Stimulated activated CD8-positive, alpha-beta memory T cell treated with anti-CD3 and anti-CD28 coated beads, Interleukin-12 subunit alpha, Interleukin-12 subunit beta, amount 100 ng/mL, for 4 hours (primary cell): Measurements from ENCODE around the gene S100A13.
"Not testable (repeated sequence)": the region's sequence is repeated elsewhere in the genome, so short reads cannot be mapped to it uniquely, and the experiment has no call there.

Source experiments
- DNase-seq: peaks from one replicate; pipeline ENCODE4 v3.0.0-alpha.2; 2020; ENCODE audit warnings: low read depth

The S100A13 gene

DNA sequence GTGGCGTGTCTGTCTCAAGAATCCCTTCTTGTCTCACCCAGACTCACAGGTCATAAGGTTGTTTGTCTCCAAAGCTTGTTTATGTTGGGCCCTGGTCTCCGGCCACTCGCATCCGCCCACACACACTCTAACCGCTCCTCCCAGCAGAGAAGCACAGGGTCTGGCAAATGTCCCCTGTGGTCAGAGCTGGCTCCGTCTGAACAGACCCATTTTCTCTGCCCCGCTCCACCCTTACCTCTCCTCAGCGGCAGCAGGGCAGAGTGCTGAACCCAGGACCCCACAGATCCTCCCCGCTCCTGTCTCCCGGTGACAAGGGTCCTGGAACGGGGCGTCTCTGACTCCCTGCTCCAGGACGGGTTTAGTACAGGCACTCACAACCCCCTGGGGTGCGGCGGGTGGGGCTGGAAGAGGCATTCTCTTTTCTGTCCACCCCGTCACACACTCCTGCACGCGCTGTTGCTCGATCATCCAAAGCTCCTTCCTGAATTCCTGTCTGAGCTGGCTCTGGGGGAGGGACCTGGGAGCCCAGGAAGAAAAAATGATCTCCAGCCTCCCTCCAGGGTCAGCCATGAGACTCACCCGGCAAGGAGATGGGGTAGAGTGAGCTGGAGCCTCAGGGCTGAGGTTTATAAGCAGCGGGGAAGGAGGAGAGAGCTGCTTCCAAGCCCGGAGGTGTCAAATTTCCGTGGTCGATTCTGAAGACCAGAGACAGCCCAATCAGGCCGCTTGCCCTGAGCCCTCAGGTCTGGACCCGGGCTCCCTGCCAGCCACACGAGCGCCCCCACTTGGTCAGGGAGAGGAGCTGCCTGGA lies at the start of gene S100A13:
TSS of gene S100A13 (minus strand) at position 602 of the 811 bp plus-strand sequence. CDS start 1,033 bp downstream, outside the sequence.
- DNase-seq: no peak

DNA sequence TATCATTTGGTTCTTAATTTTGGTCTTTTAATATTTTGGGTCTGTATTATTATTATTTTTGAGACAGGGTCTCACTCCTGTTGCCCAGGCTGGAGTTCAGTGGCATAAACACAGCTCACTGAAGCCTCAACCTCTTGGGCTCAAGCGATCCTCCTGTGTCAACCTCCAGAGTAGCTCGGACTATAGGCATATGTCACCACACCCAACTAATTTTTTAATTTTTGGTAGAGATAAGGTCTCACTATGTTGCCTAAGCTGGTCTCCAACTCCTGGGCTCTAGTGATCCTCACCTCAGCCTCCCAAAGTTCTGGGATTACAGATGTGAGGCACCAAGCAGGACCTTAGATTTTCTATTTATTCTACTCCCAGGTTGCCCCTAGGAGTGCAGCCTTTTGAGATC lies 46.2 kb upstream of the S100A13 start:
- no peak for DNase-seq

DNA sequence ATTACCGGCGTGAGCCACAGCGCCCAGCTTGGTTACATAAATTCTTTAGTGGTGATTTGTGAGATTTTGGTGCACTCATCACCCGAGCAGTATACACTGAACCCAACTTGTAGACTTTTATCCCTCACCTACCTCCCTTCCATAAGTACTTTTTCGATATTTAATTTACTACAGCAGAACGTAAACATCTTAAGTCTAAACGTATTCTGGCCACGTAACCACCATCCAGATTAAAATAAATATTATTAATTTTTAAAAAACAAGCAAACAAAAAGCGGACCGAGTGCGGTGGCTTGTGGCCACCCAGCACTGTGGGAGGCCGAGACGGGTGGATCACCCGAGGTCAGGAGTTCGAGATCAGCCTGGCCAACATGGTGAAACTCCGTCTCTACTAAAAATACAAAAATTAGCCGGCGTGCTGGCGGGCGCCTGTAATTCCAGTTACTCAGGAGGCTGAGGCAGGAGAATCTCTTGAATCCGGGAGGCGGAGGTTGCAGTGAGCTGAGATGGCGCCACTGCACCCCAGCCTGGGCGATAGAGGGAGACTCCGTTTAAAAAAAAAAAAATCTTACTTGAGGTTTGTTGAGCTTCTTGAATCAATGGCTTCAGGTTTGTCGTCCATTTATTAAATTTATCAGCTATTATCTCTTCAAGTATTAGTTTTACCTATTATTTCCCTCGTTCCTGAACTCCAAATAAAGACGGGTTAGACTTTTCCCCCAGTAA lies 44.5 kb upstream of the S100A13 start:
- peak; percentile 21 for DNase-seq

DNA sequence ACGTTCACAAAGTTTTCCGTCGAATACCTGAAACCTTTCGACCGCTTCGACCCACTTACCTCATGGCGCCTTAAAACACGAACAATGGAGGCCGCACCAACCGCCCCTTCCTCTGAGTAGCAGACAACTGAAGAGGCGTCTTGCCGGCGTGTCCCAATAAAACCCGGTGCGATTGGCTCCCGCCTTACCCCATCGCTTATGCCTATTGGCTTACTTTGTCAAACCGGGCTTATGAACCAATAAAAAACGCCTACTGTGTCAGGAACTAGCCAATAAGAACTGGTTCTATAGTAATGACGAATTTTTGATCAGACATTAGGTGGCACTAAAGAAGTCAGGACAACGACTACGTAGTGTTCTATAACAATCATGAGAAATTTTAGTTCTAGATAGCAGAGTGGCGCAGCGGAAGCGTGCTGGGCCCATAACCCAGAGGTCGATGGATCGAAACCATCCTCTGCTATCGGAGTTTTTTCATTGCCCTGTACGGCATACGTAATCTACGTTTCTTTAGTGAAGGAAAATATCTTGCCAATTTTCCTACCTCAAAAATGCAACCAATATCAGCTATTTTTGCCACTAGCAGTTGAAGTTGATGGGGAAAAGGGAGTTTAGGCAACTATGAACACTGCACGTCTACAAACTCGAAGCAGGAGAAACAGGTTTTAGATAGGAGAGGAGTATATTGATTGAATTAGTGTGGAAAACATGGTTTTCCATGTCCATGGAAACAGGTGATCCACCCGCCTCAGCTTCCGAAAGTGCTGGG lies 43.7 kb upstream of the S100A13 start, which contains the start of gene ILF2:
TSS of gene ILF2 (minus strand) at position 135 of the 769 bp plus-strand sequence. CDS start at position 64, 71 bp downstream.
- peak; percentile 91 for DNase-seq

DNA sequence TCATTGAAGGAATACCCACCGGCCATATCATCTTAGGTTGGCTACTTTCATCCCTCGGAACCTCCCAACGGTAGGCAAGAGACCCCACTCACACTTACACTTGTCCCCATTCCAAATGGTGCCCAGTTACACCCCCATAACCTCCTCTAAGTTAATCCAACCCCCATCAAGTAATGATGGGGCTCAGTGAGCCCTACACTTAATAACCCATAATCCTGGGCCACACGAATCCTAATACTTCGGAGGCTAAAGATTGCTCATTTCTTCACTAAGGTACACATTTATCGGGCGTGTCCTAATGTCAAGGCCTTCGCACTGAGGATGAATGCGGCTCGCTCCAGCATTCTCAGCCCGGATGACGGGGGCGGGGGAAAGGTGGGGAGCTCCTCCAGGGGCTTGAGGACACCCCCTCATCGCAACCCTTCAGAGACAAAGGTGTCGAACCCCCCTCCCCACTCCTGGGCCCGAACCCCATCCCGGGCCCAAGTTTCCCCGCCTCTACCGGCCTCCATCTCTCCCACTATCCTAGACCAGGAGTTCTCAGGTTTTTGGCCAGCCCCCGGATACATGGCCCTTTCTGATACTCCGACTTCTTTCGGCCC lies 43.1 kb upstream of the S100A13 start:
- no peak for DNase-seq

DNA sequence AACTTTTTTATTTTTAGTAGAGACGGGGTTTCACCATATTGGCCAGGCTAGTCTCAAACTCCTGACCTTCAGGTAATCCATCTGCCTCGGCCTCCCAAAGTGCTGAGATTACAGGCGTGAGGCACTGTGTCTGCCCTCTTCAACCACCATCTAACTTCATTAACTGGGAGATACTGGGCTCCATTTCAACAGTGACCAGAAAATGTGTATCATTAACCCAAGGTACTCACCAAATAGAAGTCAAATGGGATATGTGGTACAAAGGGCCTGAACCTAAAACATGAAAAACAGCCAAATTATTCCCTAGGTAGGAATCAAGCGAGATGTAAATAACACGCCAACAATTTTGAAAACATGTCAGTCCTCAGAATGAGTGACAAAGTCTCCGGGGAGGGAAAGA lies 42.3 kb upstream of the S100A13 start:
- no peak for DNase-seq

DNA sequence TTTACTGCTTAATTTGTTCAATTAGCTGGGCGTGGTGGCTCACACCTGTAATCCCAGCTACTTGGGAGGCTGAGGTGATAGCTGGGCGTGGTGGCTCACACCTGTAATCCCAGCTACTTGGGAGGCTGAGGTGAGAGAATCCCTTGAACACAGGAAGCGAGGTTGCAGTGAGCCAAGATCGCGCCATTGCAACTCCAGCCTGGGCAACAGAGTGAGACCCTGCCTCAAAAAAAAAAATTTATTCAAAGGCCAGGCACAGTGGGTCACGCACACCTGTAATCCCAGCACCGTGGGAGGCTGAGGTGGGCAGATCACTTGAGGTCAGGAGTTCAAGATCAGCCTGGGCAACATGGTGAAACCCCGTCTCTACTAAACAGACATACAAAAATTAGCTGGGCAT lies 41.4 kb upstream of the S100A13 start:
- not testable (repeated sequence) for DNase-seq

DNA sequence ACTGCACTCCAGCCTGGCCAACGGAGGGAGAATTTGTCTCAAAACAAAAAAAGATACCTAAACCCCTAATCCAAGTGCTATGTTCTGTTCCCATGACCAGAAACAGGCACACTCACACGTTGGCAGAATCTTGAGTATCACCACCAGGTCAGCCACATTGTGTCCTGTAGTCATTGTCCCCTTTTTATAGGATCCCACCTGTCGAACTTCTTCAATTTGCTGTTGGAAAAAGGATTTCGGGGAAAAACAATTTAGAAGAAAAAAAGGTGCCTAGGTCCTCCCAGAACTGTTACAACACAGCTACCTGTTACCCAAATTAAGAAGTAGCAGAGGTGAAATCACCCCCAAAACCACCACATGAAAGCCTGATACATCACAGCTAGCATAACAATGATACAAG lies 40.1 kb upstream of the S100A13 start:
- no peak for DNase-seq

DNA sequence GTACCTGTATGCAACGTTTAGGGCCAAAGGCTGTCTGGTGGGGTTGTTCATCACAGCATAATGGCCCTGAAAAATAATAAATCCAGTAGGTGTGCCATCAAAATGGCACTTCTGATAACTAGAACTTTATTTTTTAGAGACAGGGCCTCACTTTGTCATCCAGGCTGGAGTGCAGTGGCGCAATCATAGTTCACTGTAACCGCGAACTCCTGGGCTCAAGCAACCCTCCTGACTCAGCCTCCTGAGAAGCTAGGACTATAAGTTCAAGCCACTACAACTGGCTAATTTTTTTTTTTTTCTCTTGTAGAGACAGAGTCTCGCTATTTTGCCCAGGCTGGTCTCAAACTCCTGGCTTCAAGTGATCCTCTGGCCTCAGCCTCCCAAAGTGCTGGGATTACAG lies 35.9 kb upstream of the S100A13 start:
- no peak for DNase-seq

DNA sequence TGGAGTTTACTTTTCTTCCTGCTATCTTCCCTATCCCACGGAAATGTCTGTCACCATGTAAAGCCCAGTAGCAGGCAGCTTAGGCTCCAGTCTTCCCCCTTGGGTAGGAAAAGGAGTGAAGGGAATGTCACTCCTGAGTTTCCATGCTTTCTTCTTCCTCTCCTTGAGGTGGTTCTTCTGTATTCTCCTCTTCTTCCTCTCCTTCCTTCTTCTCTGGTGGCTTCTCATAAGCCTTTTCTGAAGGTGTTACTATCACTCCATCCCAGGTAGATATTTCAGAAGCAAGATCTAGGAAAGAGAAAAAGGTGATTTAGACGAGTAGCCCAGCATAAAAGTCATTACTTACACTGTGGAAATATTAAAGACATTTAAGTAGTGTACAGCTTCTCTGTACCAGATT lies 35.0 kb upstream of the S100A13 start:
- DNase-seq: no peak

DNA sequence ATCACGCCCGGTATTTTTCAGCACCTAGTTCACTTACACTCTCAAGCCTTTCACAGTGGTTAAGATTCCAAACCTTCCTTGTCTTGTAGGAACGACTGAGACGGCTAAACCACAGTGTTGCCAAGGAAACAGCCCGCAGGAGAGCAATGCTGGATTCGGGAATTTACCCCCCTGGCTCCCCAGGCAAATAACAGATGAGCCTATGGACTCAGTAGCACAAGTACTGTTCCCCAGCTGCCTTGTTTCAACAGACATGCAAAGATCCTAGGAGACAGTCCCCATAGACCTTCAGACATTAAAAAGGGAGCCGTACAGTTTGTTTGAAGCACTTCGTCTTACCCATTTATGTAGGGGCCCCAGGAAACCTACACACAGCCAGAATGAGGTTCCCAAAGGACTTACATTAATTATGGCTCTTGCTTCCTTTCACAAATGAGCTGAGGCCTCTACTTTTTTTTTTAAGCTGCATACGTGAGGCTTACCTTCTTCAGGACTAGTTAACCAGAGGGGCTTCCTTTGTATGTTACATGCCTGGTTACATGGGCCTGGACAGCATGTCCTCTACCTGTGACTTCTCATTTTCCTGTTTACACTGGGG lies 33.9 kb upstream of the S100A13 start:
- no peak for DNase-seq

DNA sequence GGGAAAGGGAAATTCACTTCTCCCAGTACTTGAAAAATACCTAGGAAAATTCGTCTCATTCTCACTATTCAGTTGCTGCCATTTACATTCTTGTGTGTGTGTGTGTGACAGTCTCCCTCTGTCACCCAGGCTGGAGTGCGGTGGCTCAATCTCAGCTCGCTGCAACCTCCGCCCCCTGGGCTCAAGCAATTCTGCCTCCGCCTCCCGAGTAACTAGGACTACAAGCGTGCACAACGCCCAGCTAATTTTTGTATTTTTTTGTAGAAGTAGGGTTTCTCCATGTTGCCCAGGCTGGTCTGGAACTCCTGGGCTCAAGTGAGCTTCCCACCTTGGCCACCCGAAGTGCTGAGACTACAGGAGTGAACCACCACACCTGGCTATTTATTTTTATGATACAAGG lies 32.4 kb upstream of the S100A13 start:
- no peak for DNase-seq

DNA sequence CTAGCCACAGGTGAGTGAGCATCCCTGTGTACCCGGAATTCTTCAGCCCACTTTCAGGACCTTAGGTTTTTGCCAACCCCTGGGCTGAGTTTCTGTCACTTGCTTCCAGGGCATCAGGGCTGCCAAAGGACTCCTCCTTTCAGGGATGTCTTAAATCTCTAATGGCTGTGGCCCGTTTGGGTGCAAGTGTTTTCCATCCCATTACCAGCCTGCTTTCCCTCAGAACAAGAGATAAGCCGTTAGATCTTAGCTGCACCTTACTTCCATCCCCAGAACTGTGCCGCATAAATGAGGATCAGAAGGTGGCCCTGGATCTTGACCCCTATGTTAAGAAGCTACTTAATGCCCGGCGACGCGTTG lies 31.9 kb upstream of the S100A13 start:
- no peak for DNase-seq

DNA sequence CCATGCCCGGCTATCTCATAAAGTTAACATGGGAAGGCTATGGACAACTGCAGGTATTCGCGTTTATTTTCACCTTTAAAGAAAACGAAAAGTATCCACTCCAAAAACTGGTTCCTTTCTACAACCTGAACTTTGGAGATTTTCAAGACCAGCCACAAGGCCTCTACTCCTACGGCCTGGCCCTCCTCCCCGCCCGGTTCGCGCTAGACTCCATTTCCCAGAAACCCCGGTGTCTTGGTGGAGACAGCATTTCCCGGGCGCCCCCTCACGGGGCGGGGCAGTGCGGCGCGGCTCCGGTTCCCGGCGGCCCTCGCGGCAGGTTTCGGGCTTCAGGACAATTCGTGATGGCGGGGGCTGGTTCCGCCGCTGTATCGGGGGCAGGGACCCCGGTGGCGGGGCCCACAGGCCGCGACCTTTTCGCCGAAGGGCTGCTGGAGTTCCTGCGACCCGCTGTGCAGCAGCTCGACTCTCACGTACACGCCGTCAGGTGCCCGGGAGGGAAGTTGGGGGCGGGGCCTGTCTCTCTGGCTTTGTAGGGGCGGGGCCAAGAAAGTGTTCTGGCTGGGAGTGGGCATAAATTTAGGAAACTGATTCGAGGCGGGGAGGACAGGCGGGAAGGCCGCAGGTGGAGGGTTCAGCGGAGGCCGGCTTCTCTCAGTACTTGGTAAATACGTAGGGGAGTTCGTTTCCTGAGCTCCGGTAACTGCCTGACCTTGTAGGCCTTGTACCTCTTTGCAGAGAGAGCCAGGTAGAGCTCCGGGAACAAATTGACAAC lies 31.3 kb upstream of the S100A13 start, which contains the start of gene SNAPIN:
TSS of gene SNAPIN (plus strand) at position 304 of the 775 bp plus-strand sequence. CDS start at position 345, 41 bp downstream.
- DNase-seq: peak; percentile 81

DNA sequence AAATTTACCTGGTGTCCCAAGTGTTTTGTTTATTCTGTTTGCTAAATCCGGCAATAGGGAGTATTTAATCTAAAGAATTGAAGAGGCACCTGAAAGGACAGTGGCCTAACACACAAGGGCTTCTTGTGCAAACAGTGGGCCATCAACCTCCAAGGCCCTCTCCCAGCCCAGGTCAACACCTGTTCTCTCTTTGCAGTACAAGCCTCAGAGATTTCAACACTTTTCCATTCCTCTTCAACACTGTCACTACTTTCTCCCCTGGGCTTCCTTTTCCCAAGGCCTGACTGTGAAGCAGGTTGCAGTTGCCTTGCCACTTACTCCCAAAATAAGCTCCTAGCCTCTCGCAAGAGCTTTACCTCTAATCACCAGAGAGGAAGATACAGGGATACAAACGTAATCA lies 28.0 kb upstream of the S100A13 start:
- no peak for DNase-seq

DNA sequence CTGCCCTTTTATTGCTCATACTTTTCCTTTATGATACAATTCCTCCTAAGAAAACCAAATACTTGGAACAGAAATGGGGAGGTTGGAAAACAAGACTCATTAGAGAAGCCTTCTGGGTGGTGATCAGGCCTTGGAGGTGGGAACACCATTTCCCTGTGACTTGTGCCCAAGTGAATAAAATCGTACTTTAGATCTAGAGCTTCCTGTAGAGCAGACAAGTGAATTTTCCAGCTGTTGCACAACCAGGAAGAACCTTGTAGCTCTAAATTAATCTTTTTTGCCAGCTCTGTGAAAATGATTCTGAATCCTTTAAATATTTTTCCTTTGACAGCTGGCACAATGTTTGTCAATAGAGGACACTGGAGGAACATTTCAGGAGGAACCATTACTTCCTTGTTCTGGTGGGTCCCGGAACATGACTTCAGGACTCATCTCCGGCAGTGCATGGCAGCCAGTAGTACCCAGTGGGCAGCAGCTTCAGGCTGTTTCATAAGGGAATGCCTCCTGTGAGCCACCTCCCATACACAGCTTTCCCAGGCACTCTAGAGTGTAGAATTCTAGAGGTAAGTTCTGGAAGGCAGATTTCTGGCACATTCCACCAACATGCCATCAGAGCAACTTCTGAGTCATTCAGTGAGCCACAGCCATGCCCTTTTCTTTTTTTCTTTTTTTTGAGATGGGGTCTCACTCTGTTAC lies 25.6 kb upstream of the S100A13 start:
- DNase-seq: no peak

DNA sequence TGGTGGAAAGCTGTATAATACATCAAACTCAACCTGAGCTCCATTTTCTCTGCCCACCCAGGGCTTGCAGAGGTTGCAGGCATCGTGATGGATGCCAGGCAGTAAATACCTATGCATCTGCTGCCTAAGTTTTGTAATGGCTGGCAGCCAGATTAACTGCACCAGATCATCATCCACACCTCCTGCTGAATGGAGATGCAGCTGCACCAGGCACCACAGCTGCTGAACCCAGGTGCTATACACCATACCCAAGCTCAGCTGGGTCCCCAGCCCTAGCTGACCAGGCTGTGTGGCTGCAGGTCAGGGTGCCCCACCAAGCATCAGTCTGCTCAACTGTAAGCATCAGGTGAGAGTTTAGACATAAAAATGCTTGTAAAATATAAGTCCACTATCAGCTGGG lies 24.5 kb upstream of the S100A13 start:
- DNase-seq: no peak

DNA sequence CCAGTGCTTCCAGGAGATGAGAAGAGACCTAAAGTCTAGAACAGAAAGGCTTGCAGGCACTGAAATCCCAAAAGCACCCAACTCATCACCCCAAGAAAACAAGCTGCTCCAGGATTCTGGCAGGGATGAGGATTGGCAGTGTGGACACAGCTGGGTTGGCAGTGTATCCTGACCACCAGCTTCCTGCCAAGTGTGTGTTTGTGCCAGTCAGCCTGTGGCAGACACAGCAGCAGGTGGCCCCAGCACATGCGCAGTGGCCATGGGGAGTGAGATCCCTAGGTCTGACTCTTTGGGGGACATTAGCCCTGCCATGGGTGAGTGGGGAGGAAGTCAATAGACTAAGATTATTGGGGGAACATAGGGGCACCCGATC lies 22.5 kb upstream of the S100A13 start:
- DNase-seq: no peak

DNA sequence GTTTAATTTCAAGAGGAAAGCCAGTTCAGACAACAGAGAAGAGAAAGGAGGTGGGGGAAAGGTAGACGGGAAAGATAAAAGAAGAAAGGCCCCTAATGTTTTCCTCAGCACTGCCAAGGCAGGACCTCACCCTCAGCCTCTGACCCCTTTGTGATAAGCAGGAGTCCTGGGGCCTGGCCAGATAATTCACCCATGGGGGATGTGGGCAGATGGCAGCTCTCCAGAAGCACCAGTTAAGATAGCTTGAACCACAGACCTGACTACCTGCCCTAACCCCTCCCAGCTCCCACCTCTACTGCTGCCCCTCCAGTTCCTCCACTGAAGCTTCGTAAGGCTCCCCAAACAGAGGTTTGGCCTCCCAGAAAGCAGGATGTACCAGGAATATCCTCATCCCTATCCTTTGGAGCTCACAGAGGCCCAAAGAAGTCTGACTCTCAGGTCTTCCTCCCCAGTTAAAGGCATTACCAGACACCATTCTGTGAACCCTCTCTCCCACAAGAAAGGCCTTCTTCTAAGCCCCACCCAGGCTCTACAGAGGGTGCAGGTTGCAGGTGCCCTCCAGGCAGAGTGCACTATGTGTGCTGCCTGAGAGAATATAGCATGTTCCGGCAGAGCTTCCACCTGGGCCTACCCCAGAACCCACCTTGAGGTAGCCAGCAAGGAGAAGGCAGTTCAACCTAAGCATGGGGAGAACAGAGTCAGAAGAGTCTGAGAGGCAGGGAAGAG lies 22.0 kb upstream of the S100A13 start:
- DNase-seq: no peak
